Fibroblast of peridontal ligament (primary cell): ENCODE data around the gene UQCRQ.
"Not testable (repeated sequence)": the region's sequence is repeated elsewhere in the genome, so short reads cannot be mapped to it uniquely, and the experiment has no call there.

ENCODE experiments used
- DNase-seq: peaks from one replicate; pipeline ENCODE4 v3.0.0-alpha.2; 2010; ENCODE audit errors: extremely low read depth

UQCRQ gene

GRCh38 chr5:132832612-132833011, 33.8 kb upstream of the UQCRQ start:
- no peak for DNase-seq

DNA sequence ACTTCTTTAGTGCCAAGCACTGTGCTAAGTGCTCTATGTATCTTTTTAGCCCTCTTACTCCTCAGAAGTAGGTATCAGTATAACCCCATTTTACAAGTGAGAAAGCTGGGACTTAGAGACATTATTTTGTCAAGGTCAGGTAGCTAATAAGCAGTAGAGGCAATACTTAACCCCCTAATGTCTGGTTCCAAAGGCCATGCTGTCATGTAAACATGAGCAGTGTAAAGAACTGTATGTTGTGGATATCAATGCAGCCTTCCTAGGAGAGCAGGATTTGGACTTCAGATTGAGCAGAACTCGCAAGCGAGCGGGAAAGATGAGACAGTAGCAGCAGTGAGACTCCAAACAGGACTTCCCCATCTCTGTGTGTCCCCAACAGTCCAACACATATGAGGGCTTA, 32.4 kb upstream of the UQCRQ start:
- no peak for DNase-seq

GRCh38 chr5:132836852-132837251, 29.6 kb upstream of the UQCRQ start:
- DNase-seq: no peak

DNA sequence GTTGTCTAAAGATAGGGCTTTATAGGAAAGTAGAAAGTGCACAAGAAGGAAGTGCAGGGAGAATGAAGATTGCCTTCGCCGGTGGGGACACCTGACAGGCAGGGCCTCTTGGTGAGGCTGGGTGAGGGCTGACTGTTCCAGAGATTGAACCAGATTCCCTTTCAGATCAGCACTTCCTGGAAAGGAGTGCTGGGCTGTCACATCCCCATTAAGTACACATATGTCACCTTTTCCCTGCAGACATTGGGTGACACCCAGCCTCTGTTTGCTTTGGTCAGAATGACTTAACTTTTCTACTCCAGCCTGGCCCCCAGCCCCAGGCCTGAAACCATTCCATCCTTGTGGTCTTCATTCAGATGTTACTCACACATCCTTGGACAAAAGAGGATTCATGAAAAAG, 28.6 kb upstream of the UQCRQ start:
- no peak for DNase-seq

GRCh38 chr5:132838516-132839282, 27.7 kb upstream of the UQCRQ start:
- no peak for DNase-seq

GRCh38 chr5:132839426-132840301, 26.8 kb upstream of the UQCRQ start:
- peak; percentile 84 for DNase-seq

- no peak for DNase-seq
These were observed 26.1 kb upstream of the UQCRQ start for GRCh38 chr5:132840313-132840712.

- DNase-seq: no peak
These were observed 25.5 kb upstream of the UQCRQ start for GRCh38 chr5:132840896-132841295.

- peak; percentile 72 for DNase-seq
These were observed 25.1 kb upstream of the UQCRQ start for GRCh38 chr5:132841305-132841704.

GRCh38 chr5:132848270-132848669, 18.2 kb upstream of the UQCRQ start:
- DNase-seq: no peak

- no peak for DNase-seq
These were observed 17.1 kb upstream of the UQCRQ start for GRCh38 chr5:132849347-132849746.

GRCh38 chr5:132850066-132850465, 16.4 kb upstream of the UQCRQ start:
- DNase-seq: peak; percentile 54

DNA sequence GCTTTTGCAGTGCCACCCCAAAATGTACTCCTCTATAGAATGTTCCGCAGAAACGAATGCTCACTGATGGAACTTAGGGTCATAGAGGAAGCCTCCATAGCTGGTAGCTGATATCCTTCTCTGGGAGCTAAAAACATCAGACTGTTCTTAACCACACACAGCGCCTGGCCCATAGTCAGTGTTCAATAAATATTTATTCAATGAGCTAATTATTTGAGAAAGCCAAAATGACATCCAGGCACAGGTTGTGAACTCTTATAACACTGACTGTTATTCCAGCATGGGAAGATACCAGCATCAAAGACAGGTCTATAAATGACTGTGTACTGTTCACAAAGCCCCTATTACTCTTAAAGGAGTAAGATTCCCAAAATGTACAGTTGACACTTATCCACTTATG, 13.1 kb upstream of the UQCRQ start:
- DNase-seq: no peak

DNA sequence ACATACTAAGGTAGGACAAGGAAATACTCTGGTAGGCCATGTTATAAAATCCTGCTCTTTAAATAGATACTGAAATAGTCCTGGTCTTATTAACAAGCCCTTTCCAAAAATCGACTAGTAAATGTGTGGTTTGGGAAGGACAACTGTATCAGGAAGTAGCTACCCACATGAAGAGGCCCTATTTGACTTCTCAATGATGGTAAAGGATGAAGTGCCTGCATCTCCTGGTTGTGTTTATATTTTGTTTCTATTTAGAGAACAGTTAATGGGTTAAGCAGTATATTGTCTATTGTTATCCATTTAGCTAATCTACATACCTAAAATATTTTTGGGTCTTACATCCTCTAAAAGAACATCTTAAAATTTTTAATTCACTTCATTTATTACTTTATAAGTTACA, 12.7 kb upstream of the UQCRQ start:
- no peak for DNase-seq

DNA sequence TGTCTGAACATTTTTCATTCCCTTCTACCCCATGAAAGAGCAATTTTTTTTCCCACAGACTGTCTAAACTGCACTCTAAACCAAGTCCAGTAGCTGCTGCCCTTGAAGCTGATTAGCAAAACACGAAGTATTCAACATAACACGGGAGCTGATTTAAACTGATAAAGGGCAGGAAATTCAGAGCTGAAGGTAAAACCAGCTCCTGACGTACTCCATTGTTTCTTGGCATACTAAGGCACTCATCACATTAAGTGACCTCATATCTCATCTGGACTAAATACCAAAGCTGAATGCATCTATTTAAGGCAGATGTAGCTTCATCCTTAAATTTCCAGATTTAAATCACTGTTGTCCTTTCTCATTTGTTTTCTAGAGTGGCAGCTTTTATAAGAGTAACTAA, 12.1 kb upstream of the UQCRQ start:
- no peak for DNase-seq

GRCh38 chr5:132854992-132855391, 11.4 kb upstream of the UQCRQ start:
- not testable (repeated sequence) for DNase-seq

DNA sequence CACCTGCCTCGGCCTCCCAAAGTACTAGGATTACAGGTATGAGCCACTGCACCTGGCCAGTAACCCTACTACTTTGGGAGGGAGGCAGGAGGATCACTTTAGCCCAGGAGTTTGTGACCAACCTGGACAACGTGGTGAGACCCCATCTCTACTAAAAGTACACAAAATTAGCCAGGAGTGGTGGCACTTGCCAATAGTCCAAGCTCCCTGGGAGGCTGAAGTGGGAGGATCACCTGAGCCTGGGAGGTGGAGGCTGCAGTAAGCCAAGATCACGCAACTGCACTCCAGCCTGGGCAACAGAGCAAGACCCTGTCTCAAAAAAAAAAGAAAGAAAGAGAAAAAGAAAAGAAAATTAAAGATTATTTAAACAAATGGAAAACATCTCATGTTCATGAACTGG, 10.4 kb upstream of the UQCRQ start:
- DNase-seq: no peak

DNA sequence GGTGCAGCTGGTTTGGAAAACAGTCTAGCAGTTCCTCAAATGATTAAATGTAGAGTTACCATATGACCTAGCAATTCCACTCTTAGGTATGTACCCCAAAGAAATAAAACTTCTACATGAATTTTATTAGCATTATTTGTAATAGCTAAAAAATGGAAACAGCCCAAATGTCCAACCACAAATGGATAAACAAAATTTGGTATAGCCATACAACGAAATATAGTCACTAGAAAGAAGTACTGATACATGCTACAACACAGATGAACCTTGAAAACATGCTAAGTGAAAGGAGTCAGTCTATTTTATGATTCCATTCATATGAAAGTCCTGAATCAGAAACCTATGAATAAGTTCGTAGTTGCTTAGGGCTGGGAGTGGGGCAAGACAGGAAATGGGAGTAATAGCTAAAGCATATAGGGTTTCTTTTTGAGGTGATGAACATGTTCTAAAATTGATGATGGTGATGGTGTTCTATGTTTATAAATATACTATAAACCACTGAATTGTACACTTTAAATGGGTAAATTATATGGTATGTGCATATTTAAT, 6.5 kb upstream of the UQCRQ start:
- DNase-seq: no peak

DNA sequence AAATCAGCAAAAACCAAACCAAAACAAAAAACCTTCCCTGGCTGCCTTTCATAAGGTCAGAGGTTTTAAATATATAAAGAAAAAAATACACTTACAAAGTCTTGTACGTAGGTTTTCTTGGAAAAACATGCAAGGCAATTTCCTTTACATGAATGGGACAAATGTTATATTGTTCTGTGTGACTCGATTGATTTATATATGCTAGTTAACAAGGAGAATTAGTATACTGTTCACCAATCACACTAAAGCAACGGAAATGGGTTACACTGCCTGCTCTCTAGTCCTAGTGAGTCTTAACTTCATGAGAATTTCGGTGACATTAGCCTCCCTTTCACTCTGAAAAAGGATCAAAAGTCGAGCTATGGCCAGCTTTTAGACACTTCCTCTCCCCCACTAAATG, 5.7 kb upstream of the UQCRQ start:
- DNase-seq: no peak

DNA sequence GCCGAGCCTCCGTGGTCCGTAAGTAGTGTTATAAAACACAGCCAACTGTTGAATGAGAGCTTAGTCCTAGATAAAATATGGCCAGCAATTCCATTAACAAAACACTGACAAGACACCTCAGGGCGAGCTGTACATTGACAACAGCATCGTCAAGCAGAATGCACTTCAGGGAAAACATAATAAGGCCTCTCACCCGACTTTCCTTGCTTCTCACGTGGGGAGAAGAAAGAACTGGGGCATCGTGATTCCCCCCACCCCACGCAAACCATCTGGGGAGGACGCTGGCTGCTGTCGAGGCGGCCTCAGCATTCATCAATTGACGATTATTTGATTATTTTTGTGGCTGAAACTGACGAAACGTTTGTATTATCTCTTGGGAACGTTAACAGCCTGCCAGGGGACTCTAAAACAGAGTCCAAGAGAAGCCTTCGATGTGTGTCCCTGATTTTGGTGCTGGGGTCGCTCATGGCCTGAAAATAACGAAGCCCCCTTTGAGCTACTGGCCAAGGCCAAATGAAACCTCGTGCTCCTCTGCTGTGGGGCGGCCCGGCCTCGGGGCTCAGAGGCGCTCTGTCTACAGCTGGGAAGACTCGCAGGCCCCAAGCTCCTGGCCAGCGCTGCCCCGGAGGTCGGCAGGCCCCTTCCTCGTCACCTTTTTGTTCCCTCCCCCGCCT, 637 bp upstream of the UQCRQ start:
- DNase-seq: no peak

GRCh38 chr5:132867046-132867451, 607 bp downstream of the UQCRQ start:
- no peak for DNase-seq

DNA sequence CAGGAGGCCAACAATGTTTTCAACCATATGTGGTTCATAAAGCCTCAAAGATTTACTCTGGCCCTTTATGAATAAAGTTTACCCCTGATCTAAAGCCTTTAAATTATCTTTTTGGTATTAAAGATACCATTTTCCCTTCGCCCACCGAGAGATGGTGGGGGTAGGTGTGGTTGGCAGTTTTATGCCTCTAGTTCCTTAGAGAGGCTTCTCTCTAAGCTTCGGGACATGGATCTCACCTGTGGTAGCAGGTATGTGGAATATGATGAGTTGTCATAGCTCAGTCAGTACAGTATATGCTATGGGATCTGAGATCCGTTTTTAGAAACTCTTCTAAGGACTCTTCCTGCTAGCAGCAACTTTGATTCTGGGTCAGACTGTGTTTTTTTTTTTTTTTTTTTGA, 2.3 kb downstream of the UQCRQ start:
- DNase-seq: no peak
